Natural killer cell (primary cell): ENCODE results near the gene FAM13A. TPM values are rescaled to one million over a fixed set of nuclear protein-coding genes. Genes with fewer than 3 reads are reported as not detected.

Source experiments
- ATAC-seq, 3 donors: fragments of 150-1000 bp in 2 of 3; fragments of 200-7000 bp in 1 of 3; cut with Tn5 transposase; 1 replicate in 1 of 3; 2 replicates in 2 of 3; pipeline ENCODE4 v1.10.0; 2021; ENCODE audit warnings: mild to moderate bottlenecking in 2 of 3, moderate library complexity in 2 of 3
- DNase-seq, 2 donors: peaks; one replicate each; pipeline versions ENCODE4 v3.0.0 to v3.0.0-alpha.2; 2013 to 2021; ENCODE audit warnings: mixed read lengths in 1 of 2
- H3K27ac ChIP-seq: one replicate; pipeline ENCODE4 v1.5.1; 2013; ENCODE audit warnings: mild to moderate bottlenecking, low read length
- H3K27me3 ChIP-seq: one replicate; pipeline ENCODE4 v1.6.1; 2013; ENCODE audit warnings: low read length; ENCODE audit not compliant: control insufficient read depth, insufficient read depth
- H3K36me3 ChIP-seq: one replicate; pipeline ENCODE4 v1.6.1; 2013; ENCODE audit warnings: low read length; ENCODE audit not compliant: control insufficient read depth, insufficient read depth
- H3K4me1 ChIP-seq: one replicate; pipeline ENCODE4 v1.6.1; 2013; ENCODE audit warnings: low read length; ENCODE audit not compliant: control insufficient read depth, insufficient read depth
- H3K4me3 ChIP-seq: one replicate; pipeline ENCODE4 v1.5.1; 2013; ENCODE audit warnings: low read length
- H3K9me3 ChIP-seq: one replicate; pipeline ENCODE4 v1.6.1; 2013; ENCODE audit warnings: low read length; ENCODE audit not compliant: control insufficient read depth, insufficient read depth
- H3K27ac Mint-ChIP-seq, 2 donors: one replicate each; pipeline ENCODE4 v1.8.0; 2022; ENCODE audit warnings: mild to moderate bottlenecking in 2 of 2, mixed read lengths in 2 of 2, moderate library complexity in 1 of 2
- H3K27me3 Mint-ChIP-seq, 2 donors: one replicate each; pipeline ENCODE4 v1.8.0; 2022; ENCODE audit warnings: low read depth in 2 of 2, mixed read lengths in 2 of 2
- H3K36me3 Mint-ChIP-seq: one replicate; pipeline ENCODE4 v1.8.0; 2022; ENCODE audit warnings: mixed read lengths
- H3K4me1 Mint-ChIP-seq, 2 donors: one replicate each; pipeline ENCODE4 v1.8.0; 2022; ENCODE audit warnings: mixed read lengths in 2 of 2
- H3K4me3 Mint-ChIP-seq: one replicate; pipeline ENCODE4 v1.8.0; 2022; ENCODE audit warnings: mild to moderate bottlenecking, moderate library complexity, mixed read lengths
- H3K9me3 Mint-ChIP-seq, 2 donors: one replicate each; pipeline ENCODE4 v1.8.0; 2022; ENCODE audit warnings: mixed read lengths in 2 of 2
- CTCF ChIP-seq: fragments of 200-600 bp; IDR thresholded peaks from one replicate; pipeline ENCODE4 v1.8.0; 2022; ENCODE audit warnings: antibody characterized with exemption
- WGBS: methylation state at CpG from one replicate; pipeline ENCODE4 v1.1.7; 2013; ENCODE audit warnings: missing lambda C conversion rate; ENCODE audit not compliant: insufficient coverage; 5-methylcytosine and 5-hydroxymethylcytosine counted together
- intact Hi-C: fragments of 100-400 bp; cut with micrococcal nuclease; formaldehyde crosslinking; loops from one replicate; pipeline ENCODE4 v1.14.2; 2022
- total RNA-seq, 4 donors: library from RNA; stranded (reverse); fragments of 120-200 nt in 1 of 4; gene quantifications; one replicate each; pipeline versions ENCODE4 v1.2.3 to v1.2.4, GENCODE V29; 2013 to 2022

The FAM13A gene
- total RNA-seq, 3 donors from 2014 or later (not counting 1 experiment from before 2014, with no cell fraction given): 8.8 to 10.0 (median 8.9) TPM

GRCh38 chr4:88827442-88827841 lies 229.5 kb downstream of the FAM13A start:
- Histone ChIP-seq H3K4me1 (peaks cover 4% of the 10 kb centered on the region), H3K36me3 (no peaks in the 10 kb centered on the region), H3K27me3 (no peaks in the 10 kb centered on the region), H3K27ac (no peak overlapping the region), H3K9me3 (no peaks in the 10 kb centered on the region), H3K4me3 (no peak overlapping the region)
- no peak overlapping the region for H3K4me3 Mint-ChIP-seq
- DNase-seq: no peak
- no peak for ATAC-seq
- intact Hi-C loops: loop anchor here (10.0 kb wide), 2 partner anchors 477 to 1893 kb away; partner anchors contain the start of genes AFF1 and GPRIN3
- WGBS: 90% methylated on average over 2 of the region's 2 CpGs
- no peaks in the 10 kb centered on the region for H3K27me3 Mint-ChIP-seq
- H3K4me1 Mint-ChIP-seq: peaks cover 12 to 13% of the 10 kb centered on the region in 2 donors
- no peaks in the 10 kb centered on the region for H3K36me3 Mint-ChIP-seq
- no peak for TF ChIP-seq CTCF
- no peak overlapping the region for H3K27ac Mint-ChIP-seq
- no peaks in the 10 kb centered on the region for H3K9me3 Mint-ChIP-seq

- no peak overlapping the region for H3K27ac ChIP-seq
- TF ChIP-seq CTCF: no peak
- H3K4me3 Mint-ChIP-seq: no peak overlapping the region
- H3K36me3 ChIP-seq: no peaks in the 10 kb centered on the region
- H3K4me1 ChIP-seq: peaks cover 6% of the 10 kb centered on the region
- H3K27me3 Mint-ChIP-seq: no peaks in the 10 kb centered on the region
- ATAC-seq: no peak
- H3K27me3 ChIP-seq: no peaks in the 10 kb centered on the region
- peaks cover 17 to 18% of the 10 kb centered on the region in 2 donors for H3K4me1 Mint-ChIP-seq
- H3K9me3 Mint-ChIP-seq: no peaks in the 10 kb centered on the region
- no peaks in the 10 kb centered on the region for H3K36me3 Mint-ChIP-seq
- intact Hi-C loops: loop anchor here (10.0 kb wide), 2 partner anchors 478 to 1892 kb away; partner anchors contain the start of genes AFF1 and GPRIN3
- 64% methylated on average over 2 of the region's 2 CpGs for WGBS
- no peaks in the 10 kb centered on the region for H3K9me3 ChIP-seq
- no peak overlapping the region for H3K4me3 ChIP-seq
- no peak overlapping the region for H3K27ac Mint-ChIP-seq
- no peak for DNase-seq
Measured at GRCh38 chr4:88826771-88827170, 230.2 kb downstream of the FAM13A start.

GRCh38 chr4:88825931-88826330 lies 231.1 kb downstream of the FAM13A start:
- intact Hi-C loops: loop anchor here (10.0 kb wide), 2 partner anchors 479 to 1891 kb away; partner anchors contain the start of genes AFF1 and GPRIN3

More at GRCh38 chr4:88825931-88826330, 231.1 kb downstream of the FAM13A start:
- H3K4me3 ChIP-seq: no peak overlapping the region
- Mint-ChIP-seq H3K4me3 (no peak overlapping the region), H3K27ac (no peak overlapping the region), H3K27me3 (no peaks in the 10 kb centered on the region), H3K9me3 (no peaks in the 10 kb centered on the region), H3K4me1 (peaks cover 17 to 19% of the 10 kb centered on the region in 2 donors), H3K36me3 (no peaks in the 10 kb centered on the region)
- TF ChIP-seq CTCF: no peak
- DNase-seq (no peak), ATAC-seq (no peak)
- WGBS: 98% methylated on average over 2 of the region's 2 CpGs
- peaks cover 6% of the 10 kb centered on the region for H3K4me1 ChIP-seq
- H3K36me3 ChIP-seq: no peaks in the 10 kb centered on the region
- no peaks in the 10 kb centered on the region for H3K27me3 ChIP-seq
- H3K27ac ChIP-seq: no peak overlapping the region
- H3K9me3 ChIP-seq: no peaks in the 10 kb centered on the region
